HepG2 (cell line): ENCODE results near the gene RBP2.

Source experiments
- LRRFIP1 ChIP-seq: sonication (generic); formaldehyde crosslinking; conservative IDR thresholded peaks from 2 replicates; pipeline ENCODE4 v1.4.0; 2020; ENCODE audit warnings: missing genetic modification reagents
- RAD21 ChIP-seq: fragments of 450-650 bp; formaldehyde crosslinking; IDR thresholded peaks from 2 replicates; pipeline ENCODE4 v1.5.0; 2020; ENCODE audit warnings: mild to moderate bottlenecking
- ZNF101 ChIP-seq: sonication (generic); formaldehyde crosslinking; IDR thresholded peaks from 2 replicates; pipeline ENCODE4 v1.4.0; 2020; ENCODE audit warnings: mild to moderate bottlenecking, low read depth, missing genetic modification reagents, borderline replicate concordance
- ZZZ3 ChIP-seq: sonication (generic); formaldehyde crosslinking; IDR thresholded peaks from 2 replicates; pipeline ENCODE4 v1.4.0; 2020; ENCODE audit warnings: missing genetic modification reagents, mild to moderate bottlenecking, borderline replicate concordance

GRCh38 chr3:139472380-139473010, 3.8 kb downstream of the RBP2 start:
- no peak for TF ChIP-seq RAD21 (CRISPR knock-in tag)
- no peak for TF ChIP-seq ZNF101
- no peak for TF ChIP-seq LRRFIP1 (CRISPR knock-in tag)
- TF ChIP-seq ZZZ3 (CRISPR knock-in tag), result no peak
